LNCaP clone FGC (cell line): ENCODE measurements around the gene IFNK.

Experiments used
- DNase-seq: peaks from one replicate; pipeline ENCODE4 v3.0.0-alpha.2; 2011; ENCODE audit warnings: low read depth
- H3K4me3 ChIP-seq: 2 replicates; pipeline ENCODE4 v1.5.1; 2011; ENCODE audit warnings: mild to moderate bottlenecking, low read depth, low read length, control low read depth
- TF ChIP-seq, protein P1 (sequence below): IDR thresholded peaks from 2 replicates; pipeline ENCODE4 v1.5.1; 2012; ENCODE audit warnings: mild to moderate bottlenecking; ENCODE audit not compliant: control insufficient read depth, insufficient read depth; ENCODE audit errors: extremely low read depth

Gene IFNK

DNA sequence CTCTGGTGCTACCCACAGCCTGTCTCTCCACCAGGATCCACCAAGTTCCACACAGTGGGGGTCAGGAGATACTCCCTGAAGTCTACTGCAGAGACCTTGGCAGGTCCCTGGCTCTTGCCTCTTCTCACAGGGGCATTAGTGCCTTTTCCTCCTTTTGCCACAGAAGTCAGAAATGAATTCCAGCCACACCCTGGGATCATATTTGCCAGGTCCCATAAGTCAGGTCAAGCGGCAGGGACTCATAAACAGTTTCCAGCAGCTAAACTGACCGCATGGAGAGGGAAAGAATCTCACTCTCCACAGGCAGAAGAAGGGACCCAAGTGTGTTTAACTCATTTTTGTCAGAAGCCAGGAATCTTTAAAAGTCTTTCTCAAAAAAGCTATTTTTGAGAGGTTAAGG, 13.3 kb upstream of the IFNK start:
- no peak for DNase-seq
- H3K4me3 ChIP-seq: no peak overlapping the region
- TF ChIP-seq, protein P1, sequence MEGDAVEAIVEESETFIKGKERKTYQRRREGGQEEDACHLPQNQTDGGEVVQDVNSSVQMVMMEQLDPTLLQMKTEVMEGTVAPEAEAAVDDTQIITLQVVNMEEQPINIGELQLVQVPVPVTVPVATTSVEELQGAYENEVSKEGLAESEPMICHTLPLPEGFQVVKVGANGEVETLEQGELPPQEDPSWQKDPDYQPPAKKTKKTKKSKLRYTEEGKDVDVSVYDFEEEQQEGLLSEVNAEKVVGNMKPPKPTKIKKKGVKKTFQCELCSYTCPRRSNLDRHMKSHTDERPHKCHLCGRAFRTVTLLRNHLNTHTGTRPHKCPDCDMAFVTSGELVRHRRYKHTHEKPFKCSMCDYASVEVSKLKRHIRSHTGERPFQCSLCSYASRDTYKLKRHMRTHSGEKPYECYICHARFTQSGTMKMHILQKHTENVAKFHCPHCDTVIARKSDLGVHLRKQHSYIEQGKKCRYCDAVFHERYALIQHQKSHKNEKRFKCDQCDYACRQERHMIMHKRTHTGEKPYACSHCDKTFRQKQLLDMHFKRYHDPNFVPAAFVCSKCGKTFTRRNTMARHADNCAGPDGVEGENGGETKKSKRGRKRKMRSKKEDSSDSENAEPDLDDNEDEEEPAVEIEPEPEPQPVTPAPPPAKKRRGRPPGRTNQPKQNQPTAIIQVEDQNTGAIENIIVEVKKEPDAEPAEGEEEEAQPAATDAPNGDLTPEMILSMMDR: no peak

- TF ChIP-seq, protein P1: no peak
- no peak for DNase-seq
- no peak overlapping the region for H3K4me3 ChIP-seq
Observed at GRCh38 chr9:27511771-27512170, 12.3 kb upstream of the IFNK start.

DNA sequence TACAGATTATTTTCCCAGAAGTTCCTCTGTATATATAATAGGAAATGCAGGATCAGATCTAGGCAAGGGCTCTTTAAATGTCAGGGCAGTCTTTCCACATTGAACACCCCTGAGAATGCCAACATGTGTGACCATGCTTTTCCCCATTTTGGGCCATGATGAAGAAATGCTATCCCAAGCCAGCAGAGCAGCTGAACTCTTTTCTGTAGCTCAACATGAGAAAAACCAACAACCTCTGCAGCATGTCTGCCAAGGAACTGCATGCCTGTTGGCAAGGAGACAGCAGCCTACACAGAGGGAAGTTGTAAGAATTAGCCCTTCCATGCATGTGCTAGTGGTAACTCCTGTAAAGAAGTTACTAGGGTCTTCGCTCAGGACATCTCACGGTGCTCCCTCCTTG, 9.5 kb upstream of the IFNK start:
- no peak for DNase-seq
- no peak overlapping the region for H3K4me3 ChIP-seq
- TF ChIP-seq, protein P1: no peak

DNA sequence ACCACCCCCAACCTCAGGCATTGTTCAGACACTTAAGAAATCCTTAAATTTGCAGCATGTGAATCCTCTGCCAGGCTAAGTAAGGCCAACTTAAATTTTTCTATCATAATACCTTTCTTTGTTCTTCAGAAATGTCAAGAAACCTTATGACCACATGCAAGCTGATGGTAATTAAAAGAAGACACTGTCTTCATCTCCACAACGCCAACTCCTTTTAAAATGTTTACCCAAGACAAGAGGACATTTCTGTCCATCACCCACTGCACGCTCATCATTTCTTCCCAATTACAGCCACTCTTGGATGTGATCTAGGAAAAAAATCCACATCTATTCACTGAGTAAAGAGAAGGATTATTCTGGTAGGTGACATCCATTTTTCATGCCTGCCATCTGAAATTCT, 6.1 kb upstream of the IFNK start:
- no peak overlapping the region for H3K4me3 ChIP-seq
- DNase-seq: no peak
- TF ChIP-seq, protein P1: no peak

GRCh38 chr9:27518809-27519208, 5.3 kb upstream of the IFNK start:
- no peak overlapping the region for H3K4me3 ChIP-seq
- TF ChIP-seq, protein P1: no peak
- no peak for DNase-seq

DNA sequence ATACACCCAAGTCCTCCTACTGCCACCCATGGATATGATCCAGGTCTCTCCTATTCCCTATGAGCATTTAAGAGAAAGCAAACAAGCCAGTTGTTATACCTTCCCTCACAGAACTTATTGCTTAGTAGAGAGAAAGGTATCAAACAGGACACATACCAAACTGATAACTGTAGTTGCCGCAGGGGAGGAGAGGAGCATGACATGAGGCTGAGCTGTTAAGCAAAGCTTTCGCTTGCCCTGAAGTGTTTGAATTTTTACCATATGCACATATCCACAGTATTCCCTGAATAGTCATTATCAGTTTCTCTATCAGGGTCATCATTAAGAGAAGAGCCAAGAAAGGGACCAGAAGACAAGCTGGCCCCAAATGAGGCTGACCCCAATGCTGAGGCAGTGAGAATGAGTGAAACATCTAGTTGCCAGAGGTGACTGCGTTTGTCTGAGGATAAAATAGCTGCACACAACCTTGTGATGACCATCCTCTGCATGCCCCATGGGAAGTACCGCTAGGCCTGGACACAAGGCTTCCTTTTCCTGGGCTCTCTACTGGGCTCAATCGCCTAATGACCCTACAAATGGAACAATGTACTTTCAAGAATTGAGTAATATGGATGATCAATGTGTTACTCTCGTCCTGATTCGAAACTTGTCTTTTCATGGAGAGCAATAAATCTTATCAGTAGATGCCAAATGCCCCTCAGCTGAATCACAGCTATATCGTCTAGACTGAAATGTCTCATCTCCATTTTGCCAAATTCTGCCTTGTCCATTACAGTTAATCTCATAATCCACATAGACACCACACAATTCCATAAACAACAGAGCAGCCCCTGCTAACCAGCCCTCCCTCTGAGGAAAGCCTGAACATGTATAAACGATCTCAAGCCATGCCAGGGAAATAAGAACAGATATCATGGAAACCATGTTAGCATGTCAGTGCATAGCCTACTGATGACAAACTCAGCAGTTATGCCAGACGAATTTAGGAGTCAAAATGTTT, 4.3 kb upstream of the IFNK start:
- TF ChIP-seq, protein P1: no peak
- H3K4me3 ChIP-seq: no peak overlapping the region
- no peak for DNase-seq

GRCh38 chr9:27520986-27521385, 3.1 kb upstream of the IFNK start:
- TF ChIP-seq, protein P1: no peak
- H3K4me3 ChIP-seq: no peak overlapping the region
- DNase-seq: no peak
